HG02870 (cell line): ENCODE measurements around the gene LGALS4.
"Not testable (repeated sequence)": the region's sequence is repeated elsewhere in the genome, so short reads cannot be mapped to it uniquely, and the experiment has no call there.

Experiments
- ATAC-seq: cut with Tn5 transposase; IDR thresholded peaks from one replicate; pipeline ENCODE4 v1.9.1; 2021; ENCODE audit warnings: mild to moderate bottlenecking, moderate library complexity; ENCODE audit not compliant: unreplicated experiment

Gene LGALS4

DNA sequence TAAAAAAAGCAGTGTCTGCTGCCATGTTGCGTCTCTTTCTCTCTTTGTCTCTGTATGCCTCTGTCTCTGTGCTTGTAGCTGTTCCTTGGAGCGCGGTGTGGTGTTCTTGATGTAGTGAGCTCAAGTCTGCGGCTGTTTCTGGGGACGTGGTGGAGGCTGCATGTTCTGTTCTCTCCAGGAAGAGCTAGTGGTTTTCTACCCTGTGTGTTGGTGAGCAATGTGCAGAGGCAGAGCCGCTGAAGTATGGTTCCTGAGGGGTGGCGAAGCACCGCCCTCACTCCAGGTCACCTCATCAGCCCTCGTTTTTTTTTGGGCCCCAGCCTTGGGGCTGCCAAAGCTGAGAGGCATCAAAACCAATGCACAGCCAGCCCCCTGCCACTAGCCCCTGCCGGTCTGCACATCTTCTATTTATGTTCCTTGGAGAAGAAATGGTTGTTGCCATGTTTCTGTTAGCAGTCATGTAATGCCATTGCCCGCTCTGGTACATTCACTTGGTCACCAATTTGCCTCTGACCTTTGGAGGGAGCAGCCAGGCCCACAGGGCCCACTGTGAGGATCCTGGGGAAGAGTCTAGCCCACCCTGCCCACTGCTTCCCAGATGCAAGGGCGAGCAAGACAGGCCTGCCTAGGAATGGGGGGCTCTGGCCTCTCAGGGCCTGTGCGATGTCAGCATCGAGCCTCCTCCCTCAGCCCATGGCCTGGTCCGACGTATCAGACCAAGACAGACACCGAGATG, 29.9 kb upstream of the LGALS4 start:
- ATAC-seq: no peak

DNA sequence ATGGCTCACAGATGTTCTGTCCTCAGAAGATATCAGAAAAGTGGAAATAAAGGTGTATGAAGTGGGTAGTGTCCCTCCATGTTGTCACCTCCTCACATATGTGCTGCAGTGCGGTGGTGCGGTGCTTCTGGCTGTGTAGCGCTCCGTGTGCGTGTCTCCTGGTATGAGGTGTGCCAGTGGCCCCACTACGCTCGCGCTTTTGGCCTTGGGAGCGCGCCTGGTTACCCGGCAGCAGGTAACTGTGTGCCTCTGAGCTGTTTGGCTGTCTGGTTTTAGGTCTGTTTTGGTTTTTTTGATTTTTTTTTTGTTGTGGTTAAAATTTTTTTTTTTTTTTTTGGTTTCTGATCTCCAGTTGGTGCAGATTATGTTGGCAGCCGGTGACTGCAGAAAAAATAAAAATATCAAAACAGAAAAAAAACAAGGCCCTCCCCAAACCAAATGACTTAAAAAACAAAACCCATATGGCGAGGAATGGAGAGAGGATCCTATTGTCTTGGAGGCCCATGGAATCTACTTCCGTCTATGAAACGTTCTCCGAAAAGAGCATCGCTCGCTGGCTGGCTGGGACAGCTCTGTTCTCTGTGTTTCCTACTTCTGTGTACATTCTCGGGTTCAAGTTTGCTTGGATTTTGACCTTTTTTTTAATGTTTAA, 29.2 kb upstream of the LGALS4 start:
- ATAC-seq: no peak

DNA sequence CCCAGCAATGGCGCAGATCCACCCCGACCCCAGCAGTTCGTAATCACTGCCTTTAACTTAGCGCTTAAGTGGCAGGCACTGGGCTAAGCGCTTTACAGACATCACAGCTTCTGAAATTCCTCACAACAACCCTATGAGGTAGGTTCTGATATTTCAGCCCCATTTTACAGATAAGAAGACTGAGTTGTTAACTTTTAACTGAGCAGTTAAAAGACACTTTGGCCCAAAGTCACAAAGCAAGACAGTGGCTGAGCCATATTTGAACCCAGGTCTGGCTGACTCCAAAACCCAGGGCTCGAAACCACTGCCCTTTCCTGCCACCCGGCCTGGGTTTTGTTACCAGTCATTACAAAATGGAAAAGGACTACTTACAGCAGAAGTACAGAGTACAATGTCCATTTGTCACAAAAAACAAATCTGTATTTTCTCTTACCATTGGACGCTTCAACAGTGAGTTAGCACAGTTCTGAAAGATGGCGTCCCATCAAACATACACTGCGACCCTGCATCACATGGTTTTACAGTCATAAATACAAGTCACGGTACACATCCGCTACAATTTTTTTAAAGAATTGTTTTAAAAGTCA, 28.5 kb upstream of the LGALS4 start:
- ATAC-seq: no peak

DNA sequence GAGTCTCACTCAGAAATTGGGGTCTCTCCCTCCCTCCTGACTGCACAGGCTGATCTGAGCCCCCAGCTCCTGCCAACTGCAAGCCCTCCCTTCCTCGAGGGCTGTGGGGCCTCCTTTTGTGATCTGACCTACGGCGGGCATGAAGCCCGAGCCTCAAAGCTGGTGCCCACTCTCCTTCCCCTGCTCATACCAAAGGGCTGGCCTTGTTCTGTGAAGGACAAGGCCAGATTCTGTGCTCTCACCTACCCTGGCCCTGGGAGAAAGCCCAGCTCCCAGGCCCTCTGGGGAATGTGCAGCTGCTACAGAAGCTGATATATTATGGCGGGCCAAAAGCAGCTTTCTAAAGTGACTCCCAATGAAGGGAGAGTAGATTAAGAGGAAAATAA, 27.8 kb upstream of the LGALS4 start:
- no peak for ATAC-seq

DNA sequence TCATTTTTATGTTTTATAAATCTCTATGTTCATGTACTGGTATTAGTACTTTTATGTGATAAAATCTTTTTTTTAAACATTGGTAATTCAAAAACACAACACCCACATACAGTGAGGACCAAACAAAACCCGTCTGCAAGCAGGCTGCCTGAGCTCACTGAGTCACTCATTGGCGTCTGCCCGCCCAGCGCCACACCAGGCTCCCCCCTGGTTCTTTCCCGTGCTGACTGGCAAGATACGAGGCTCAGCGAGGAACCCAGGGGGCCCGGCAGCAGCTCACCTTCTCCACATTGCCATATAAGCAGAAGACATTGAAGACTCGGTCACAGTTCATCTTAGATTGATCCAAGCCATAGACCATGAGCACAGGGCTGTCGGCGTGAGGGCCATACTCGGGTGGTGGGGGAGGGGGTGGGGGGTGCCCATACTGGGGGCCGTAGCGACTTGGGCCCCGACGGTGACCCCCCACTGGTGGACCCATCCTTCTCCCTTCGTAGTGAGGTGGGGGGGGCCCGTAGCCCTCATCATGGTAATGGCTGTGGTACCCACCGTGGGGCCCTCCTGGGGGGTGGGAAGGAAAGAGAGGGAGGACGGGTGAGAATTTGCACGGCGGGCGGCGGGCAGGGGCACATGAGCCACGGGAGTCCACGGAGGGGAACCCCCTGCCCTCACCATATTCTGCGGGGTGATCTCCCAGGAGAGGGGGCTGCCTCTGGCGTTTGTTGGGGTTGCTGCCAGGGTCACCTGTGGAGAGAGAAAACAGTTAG, 27.3 kb upstream of the LGALS4 start:
- ATAC-seq: no peak

DNA sequence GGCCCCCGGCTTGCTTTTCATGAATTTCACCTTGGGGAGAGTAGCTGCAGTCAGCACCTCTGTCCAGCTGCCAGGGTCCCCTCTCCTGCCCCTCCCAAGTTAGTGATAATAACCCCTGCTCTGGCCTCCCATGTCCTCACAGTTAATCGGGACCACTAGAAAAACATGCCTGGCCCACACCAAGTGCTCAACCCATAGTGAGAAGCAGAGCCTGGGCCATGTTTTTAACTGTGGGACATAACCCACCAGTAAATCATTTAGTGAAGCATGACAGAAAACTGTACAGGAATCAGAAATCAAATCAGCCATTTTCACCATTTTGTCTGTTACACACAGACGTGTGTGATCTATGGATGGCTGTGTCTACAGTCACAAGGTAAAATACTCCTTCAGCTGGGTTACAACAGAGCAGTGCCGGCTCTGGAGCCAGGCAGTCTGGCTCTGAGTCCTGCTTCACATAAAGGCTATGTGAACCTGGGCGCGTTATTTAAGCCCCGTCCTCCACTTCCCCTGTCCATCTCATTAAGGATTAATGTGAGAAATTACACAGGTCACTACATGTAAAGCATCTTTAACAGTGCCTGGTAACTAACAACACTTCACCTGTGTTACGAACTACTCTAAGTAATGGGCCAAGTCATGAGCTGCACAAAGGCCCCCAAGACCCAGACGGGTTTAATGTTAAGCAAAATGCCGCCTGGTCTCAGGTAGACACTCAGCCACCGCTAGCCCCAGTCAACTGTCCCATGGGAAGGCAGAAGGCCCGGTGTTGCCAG, 26.4 kb upstream of the LGALS4 start:
- ATAC-seq: no peak

DNA sequence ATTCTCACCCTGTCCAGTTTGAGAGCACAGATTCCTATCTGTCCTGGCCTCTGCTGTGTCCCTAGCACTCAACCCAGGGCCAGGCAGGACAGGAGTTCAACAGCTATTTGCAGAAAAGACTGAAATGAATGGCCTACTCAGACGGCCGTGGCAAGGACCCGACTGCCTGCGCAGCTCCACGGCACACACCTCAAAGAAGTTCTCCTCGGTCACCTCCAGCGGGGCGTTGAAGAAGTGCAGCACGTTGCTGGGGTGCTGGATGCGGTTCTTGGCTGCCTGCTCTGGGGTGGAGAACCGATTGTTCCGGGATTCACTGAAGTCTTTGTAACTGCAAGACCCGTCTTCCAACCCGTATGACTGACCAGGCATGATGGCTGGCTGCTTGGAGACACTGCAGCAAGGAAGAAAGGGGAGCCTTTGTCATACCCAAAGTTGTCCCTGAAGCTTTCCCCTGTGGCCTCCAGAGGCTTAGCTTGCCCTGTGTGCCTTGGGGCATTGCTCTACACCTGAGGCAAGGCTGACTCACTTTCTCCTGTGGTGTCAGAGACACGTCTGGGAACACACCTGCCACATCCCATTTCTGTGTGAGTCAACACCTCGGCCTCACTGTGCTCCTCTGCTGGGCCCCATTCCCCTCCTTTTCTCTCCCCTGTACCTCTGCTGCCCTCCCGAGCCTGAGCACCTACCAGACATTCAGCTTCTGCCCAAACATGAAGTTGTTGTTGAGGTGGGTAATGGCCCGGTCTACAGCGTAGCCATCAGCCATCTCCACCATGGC, 25.7 kb upstream of the LGALS4 start:
- no peak for ATAC-seq

DNA sequence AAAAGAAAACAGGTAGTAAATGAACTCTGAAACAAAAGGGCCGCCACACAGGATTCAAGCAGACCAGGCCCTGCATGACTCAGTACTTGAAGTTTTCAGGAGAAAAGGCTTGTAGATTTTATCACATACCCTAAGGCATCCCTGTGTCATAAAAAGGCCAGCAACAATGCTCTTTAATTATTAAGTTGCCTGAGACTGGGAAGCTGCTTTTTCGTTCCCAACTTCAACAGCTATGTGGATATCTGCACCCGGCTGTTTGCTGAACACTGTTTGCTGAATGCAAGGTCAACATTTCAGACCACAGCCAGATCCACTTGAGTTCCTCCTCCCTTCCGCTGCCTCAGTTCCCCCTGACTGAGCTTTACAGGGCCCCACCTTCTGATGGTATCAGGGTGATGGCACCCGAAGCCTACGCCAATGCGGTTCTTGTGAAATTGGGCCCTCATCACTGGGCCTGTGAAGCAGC, 24.9 kb upstream of the LGALS4 start:
- no peak for ATAC-seq

DNA sequence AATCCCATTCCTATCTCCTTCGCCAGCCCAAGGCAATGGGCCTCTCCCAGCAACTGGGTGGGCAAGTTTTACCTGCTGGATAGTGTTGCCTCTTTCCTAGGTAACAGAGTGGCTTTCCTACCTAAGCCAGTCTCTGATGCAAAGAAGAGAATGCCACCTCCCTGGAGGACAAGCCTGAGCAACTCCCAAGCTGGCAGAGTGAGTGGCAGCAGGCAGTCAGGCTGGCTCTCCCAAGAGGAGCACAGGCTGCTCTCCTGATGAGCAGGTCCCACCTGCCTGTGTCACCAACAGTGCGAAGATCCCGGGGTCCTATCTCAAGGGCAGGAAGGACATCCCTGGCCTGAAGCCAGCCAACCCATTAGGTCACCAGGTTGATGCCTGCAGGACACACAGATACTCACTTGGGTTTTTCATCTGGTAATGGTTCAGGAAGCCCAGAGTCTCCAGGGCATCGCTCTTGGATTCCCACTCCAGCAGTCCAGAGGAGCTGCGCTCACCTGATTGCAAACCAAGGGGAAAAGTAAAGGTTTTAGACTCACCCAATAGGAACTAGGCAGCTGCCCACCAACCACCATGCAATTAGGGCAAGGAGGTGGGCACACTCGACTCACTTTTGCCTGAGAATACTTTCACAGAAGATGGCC, 24.4 kb upstream of the LGALS4 start:
- ATAC-seq: no peak

DNA sequence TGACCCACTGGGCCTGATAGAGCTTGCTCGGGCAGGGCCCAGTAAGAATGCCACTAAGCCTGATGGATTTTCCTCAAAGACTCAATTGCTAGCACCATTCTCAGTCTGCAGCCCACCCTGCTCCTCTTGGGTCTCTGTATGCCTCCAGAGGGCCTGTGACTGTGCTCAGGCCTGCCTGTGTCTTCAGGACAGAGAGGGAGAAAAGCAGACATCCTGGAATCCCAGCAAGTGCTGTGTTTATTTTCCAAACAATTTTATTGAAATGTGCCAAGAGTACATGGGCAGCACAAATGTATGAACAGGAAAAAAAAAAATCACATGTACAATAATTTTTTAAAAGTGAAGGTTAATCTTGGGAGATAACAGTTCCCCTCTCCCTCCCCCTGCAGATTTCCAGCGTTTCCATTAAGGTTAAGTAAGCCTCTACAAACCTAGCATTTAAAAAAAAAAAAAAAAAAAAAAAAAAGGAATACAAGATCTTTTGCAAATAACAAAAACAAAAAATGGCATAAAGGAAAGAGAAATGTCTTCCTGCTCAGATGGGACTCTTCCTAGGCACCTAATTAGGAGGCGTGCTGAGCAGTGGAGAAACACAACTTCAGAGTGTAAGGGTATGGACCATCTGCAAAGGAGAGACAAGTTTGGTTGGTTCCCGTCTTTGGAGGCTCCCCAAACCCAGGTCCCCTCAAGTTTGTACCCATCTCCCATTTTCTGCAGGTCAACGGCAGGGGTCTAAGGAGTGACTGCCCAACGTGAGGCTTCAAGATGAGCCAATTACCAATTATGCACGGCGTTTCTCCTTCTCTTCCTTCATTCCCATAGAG, 23.6 kb upstream of the LGALS4 start:
- no peak for ATAC-seq

DNA sequence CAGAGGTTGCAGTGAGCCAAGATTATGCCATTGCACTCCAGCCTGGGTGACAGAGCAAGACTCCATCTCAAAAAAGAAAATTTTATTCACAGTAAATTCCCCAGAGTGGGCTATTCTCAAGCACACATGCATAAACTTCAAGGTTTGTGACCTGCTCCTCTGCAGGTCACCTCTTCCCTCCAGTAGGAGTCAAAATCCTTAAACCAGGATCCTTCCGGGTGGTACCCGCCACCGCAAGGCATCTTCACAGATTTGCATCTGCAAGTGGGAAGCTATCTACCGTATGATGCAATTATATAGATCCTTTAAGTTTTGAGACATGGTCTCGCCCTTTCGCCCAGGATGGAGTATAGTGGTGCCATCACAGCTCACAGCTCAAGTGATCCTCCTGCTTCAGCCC, 21.8 kb upstream of the LGALS4 start:
- no peak for ATAC-seq

DNA sequence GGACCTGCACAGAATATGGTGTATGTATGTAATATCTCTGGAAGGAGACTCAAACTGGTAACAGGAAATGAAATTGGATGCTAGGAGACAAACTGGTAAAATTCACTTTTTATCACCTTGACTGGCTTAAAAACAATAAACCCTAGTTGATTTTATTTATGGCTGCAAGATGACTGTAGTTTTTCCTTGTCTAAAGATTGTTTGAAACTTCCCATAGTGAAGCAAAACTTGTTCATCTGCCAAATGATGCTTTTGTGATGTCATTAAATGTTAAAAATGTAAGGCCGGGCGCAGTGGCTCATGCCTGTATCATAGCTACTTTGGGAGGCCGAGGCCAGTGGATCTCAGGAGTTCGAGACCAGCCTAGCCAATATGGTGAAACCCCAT, 21.4 kb upstream of the LGALS4 start:
- no peak for ATAC-seq

DNA sequence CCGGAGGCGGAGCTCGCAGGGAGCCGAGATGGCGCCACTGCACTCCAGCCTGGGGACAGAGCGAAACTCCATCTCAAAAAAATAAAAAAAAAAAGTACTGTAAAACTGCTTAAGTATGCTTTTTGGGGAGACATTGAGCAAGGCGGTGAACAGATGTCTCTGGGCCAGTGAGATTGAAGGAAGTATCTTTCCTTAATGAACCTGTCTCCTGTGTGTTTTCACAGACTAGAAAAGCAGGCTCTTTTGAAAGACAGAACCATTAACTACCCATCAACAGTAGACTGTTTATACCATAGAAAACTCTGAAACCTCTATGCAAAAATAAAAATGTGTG, 20.3 kb upstream of the LGALS4 start:
- no peak for ATAC-seq

DNA sequence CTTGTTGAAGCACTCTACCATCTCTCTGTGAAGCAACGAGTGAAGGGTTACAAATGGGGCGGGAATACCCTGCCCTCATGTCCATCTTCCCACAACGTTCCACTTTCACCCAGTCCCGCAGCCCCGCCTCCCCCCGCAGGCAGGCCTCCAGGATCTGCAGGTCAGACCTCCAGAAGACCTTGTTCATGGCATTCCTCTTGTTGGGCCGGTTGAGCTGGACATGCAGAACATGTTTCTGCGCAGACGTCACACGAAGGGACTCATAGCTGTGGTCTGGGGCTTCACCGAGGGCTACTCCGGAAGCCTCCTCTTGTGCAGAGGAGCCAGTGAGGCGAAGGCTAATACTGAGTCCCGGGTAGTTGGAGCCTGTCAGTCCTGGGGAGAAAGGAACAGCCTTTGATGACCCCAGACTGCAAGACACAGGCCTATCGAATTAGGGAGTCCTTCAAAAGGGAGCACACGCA, 18.4 kb upstream of the LGALS4 start:
- peak; percentile 51 for ATAC-seq

DNA sequence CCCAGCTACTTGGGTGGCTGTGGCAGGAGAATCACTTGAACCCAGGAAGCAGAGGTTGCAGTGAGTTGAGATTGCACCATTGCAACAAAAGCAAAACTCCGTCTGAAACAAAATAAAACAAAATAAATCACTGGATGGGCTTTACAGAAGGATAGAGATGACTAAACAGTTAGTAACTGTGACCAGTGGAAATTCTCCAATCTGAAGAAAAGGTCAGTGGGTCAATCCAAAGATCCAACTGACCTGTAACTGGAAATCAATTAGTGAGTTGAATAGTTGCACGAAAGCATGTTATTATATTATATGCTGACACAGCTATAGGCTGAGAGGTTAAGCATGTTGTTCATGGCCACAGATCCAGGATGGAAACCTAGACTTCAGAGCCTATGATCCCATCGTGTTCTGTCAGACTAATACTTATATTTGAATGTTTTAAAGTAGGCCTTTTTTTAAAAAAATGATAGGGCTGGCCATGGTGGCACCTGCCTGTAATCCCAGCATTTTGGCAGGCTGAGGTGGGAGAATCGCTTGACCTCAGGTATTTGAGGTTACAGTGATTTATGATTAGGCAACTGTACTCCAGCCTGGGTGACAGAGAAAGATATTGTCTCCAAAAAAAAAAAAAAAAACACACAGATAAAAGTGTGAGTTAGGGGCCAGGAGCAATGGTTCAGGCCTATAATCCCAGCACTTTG, 17.4 kb upstream of the LGALS4 start:
- no peak for ATAC-seq

DNA sequence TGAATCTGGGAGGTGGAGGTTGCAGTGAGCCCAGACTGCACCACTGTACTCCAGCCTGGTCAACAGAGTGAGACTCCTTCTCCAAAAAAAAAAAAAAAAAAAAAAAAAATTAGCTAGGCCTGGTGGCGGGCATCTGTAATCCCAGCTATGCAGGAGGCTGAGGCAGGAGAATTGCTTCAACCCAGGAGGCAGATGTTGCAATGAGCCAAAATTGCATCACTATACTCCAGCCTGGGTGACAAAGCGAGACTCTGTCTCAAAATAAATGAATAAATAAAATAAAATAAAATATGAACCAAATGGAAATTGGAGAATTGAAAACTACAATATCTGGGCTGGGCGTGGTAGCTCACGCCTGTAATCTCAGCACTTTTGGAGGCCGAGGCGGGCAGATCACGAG, 16.5 kb upstream of the LGALS4 start:
- not testable (repeated sequence) for ATAC-seq

DNA sequence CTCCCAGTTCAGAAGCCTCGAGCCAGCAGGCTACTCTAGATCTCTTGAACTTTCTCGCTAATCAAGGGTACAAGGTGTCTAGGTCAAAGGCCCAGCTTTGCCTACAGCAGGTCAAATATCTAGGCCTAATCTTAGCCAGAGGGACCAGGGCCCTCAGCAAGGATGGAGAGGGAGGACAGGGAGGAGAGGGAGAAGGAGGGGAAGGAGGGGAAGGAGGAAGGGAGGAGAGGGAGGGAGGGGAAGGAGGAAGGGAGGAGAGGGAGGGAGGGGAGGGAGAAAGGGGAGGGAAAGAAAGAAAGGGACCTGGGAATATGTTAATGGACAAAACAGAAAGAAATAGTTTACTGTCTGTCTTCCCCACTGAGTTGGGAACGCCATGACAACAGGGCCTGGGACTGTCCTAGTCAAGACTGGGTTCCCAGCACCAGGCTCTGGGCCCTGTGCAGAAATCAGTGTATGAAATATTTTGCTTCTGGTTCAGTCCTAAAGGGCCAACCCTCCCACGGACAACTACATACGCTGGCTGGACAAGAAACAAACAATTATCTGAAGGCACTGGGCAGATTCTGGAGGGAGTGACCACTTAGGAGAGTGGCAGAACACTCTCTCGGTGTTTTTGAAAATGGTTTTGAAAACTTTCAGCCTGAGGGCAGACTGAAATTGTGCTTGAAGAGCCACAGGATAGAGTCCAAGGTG, 14.3 kb upstream of the LGALS4 start:
- ATAC-seq: no peak

DNA sequence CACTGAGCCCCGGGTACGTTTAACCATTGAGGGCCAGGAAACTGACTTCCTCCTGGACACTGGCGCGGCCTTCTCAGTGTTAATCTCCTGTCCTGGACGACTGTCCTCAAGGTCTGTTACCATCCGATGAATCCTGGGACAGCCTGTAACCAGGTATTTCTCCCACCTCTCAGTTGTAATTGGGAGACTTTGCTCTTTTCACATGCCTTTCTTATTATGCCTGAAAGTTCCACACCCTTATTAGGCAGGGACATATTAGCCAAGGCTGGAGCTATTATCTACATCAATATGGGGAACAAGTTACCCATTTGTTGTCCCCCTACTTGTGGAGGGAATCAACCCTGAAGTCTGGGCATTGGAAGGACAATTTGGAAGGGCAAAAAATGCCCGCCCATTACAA, 13.2 kb upstream of the LGALS4 start:
- ATAC-seq: not testable (repeated sequence)
